HepG2 (cell line): Measurements from ENCODE around the gene SPATS2. TPM values are rescaled to one million over a fixed set of nuclear protein-coding genes. Genes with fewer than 3 reads are reported as not detected.

Source experiments
- ATAC-seq: fragments of 200-7000 bp; cut with Tn5 transposase; 3 replicates; pipeline ENCODE4 v1.9.1; 2020; ENCODE audit warnings: mild to moderate bottlenecking, moderate library complexity
- BruUV-seq: library from RNA; stranded (reverse); fragments of 400-500 nt; replicated peaks from 2 replicates; lab custom pipeline; 2021; lab: Mats Ljungman, UMichigan
- CTCF ChIA-PET: fragments of 300-600 bp; formaldehyde crosslinking; extraction: SDS; loops from one replicate; lab custom pipeline; 2021; ENCODE audit warnings: low total read pairs, inconsistent platforms, low intra/inter-chr PET ratio; lab: Yijun Ruan, JAX
- POLR2A ChIA-PET: fragments of 350-600 bp; sonication (Branson Sonifier 250); formaldehyde crosslinking; loops from one replicate; lab custom pipeline; 2020; ENCODE audit warnings: antibody characterized with exemption, inconsistent platforms; lab: Yijun Ruan, JAX
- DNase-seq: peaks from one replicate; pipeline ENCODE4 v3.0.0-alpha.2; 2015; ENCODE audit warnings: low spot score
- FAIRE-seq: peaks from 3 replicates; lab custom pipeline; 2011; peaks lifted over from hg19 to GRCh38; lab: Jason Lieb, UNC
- H2AFZ ChIP-seq: one replicate; pipeline ENCODE4 v1.6.1; 2011; ENCODE audit warnings: low read length, inconsistent platforms
- H3K27ac ChIP-seq: fragments of 300-600 bp; 3 replicates; pipeline ENCODE4 v1.8.0; 2011; ENCODE audit warnings: mixed run types, mild to moderate bottlenecking, mixed read lengths, low read length, inconsistent platforms; ENCODE audit not compliant: insufficient read depth; ENCODE audit errors: extremely low read length
- H3K27me3 ChIP-seq, 2 experiments: fragments of 200-600 bp in 1 of 2; 2 replicates in 1 of 2; 3 replicates in 1 of 2; pipeline versions ENCODE4 v1.6.0 to v1.8.0; 2011; ENCODE audit warnings: low read length in 2 of 2, mild to moderate bottlenecking in 2 of 2, moderate library complexity in 2 of 2, inconsistent platforms in 1 of 2; ENCODE audit not compliant: insufficient read depth in 2 of 2, control insufficient read depth in 1 of 2
- H3K36me3 ChIP-seq, 2 experiments: fragments of 200-600 bp in 1 of 2; replicated peaks in 1 of 2; 2 replicates in 1 of 2; 3 replicates in 1 of 2; pipeline versions ENCODE4 v1.5.1 to v1.8.0; 2011; ENCODE audit warnings: low read length in 2 of 2, inconsistent platforms in 1 of 2; ENCODE audit not compliant: insufficient read depth in 2 of 2, control insufficient read depth in 1 of 2
- H3K4me1 ChIP-seq: 2 replicates; pipeline ENCODE4 v1.5.1; 2012; ENCODE audit warnings: low read length, inconsistent platforms; ENCODE audit not compliant: insufficient read depth
- H3K4me2 ChIP-seq: 2 replicates; pipeline ENCODE4 v1.6.0; 2011; ENCODE audit warnings: low read depth, low read length, inconsistent platforms
- H3K4me3 ChIP-seq, 3 experiments: fragments of 200-600 bp in 1 of 3; sonication (generic), shearing (Covaris generic) in 1 of 3; replicated peaks in 1 of 3; 2 replicates each; pipeline ENCODE4 v1.5.1; 2011 to 2016; ENCODE audit warnings: low read length in 3 of 3, inconsistent platforms in 2 of 3, low read depth in 2 of 3, mild to moderate bottlenecking in 2 of 3, control low read depth in 1 of 3, mixed read lengths in 1 of 3; ENCODE audit not compliant: insufficient read depth in 1 of 3
- H3K79me2 ChIP-seq: one replicate; pipeline ENCODE4 v1.6.1; 2011; ENCODE audit warnings: low read length, inconsistent platforms; ENCODE audit not compliant: insufficient read depth
- H3K9ac ChIP-seq: 2 replicates; pipeline ENCODE4 v1.6.0; 2011; ENCODE audit warnings: mild to moderate bottlenecking, low read depth, low read length, inconsistent platforms; ENCODE audit not compliant: insufficient read depth
- H3K9me3 ChIP-seq: 2 replicates; pipeline ENCODE4 v1.5.1; 2012; ENCODE audit warnings: mild to moderate bottlenecking, low read length
- H4K20me1 ChIP-seq: 2 replicates; pipeline ENCODE4 v1.6.0; 2011; ENCODE audit warnings: inconsistent platforms, mild to moderate bottlenecking, low read length, moderate library complexity; ENCODE audit not compliant: insufficient read depth
- DNMT1 ChIP-seq: sonication (generic); formaldehyde crosslinking; IDR thresholded peaks from 2 replicates; pipeline ENCODE4 v1.5.1; 2020; ENCODE audit warnings: mild to moderate bottlenecking, missing genetic modification reagents
- HES4 ChIP-seq: sonication (generic); formaldehyde crosslinking; IDR thresholded peaks from 2 replicates; pipeline ENCODE4 v1.9.0; 2021; ENCODE audit warnings: mild to moderate bottlenecking, missing genetic modification reagents, borderline replicate concordance
- KLF15 ChIP-seq: sonication (generic); formaldehyde crosslinking; IDR thresholded peaks from 2 replicates; pipeline ENCODE4 v1.8.1; 2023; ENCODE audit warnings: borderline replicate concordance, mild to moderate bottlenecking, inconsistent platforms, missing genetic modification reagents, mixed read lengths
- MIXL1 ChIP-seq: IDR thresholded peaks from 2 replicates; pipeline ENCODE4 v1.6.1; 2016
- NBN ChIP-seq: fragments of 450-650 bp; conservative IDR thresholded peaks from 2 replicates; pipeline ENCODE4 v1.6.1; 2017
- NFKB2 ChIP-seq: sonication (generic); formaldehyde crosslinking; IDR thresholded peaks from 2 replicates; pipeline ENCODE4 v1.4.0; 2020; ENCODE audit warnings: missing genetic modification reagents, borderline replicate concordance
- PCBP1 ChIP-seq: fragments of 200-400 bp; formaldehyde crosslinking; IDR thresholded peaks from 2 replicates; pipeline ENCODE4 v1.6.1; 2017; ENCODE audit warnings: mild to moderate bottlenecking, low read depth, low read length, borderline replicate concordance
- SAFB2 ChIP-seq: sonication (generic); formaldehyde crosslinking; IDR thresholded peaks from 2 replicates; pipeline ENCODE4 v1.5.1; 2020; ENCODE audit warnings: missing genetic modification reagents, low read depth, mild to moderate bottlenecking, borderline replicate concordance
- SMAD3 ChIP-seq: sonication (generic); formaldehyde crosslinking; IDR thresholded peaks from 2 replicates; pipeline ENCODE4 v1.4.0; 2020; ENCODE audit warnings: missing genetic modification reagents
- SSRP1 ChIP-seq: IDR thresholded peaks from 2 replicates; pipeline ENCODE4 v1.6.1; 2016; ENCODE audit warnings: control low read depth
- U2AF1 ChIP-seq: fragments of 200-400 bp; formaldehyde crosslinking; optimal IDR thresholded peaks from 2 replicates; pipeline ENCODE3; 2017; ENCODE audit warnings: mild to moderate bottlenecking, low read depth, low read length
- ZNF343 ChIP-seq: sonication (generic); formaldehyde crosslinking; IDR thresholded peaks from 2 replicates; pipeline ENCODE4 v1.4.0; 2020; ENCODE audit warnings: mild to moderate bottlenecking, missing genetic modification reagents
- ZNF720 ChIP-seq: sonication (generic); formaldehyde crosslinking; IDR thresholded peaks from 2 replicates; pipeline ENCODE4 v1.4.0; 2020; ENCODE audit warnings: missing genetic modification reagents
- ZNF891 ChIP-seq: sonication (generic); formaldehyde crosslinking; IDR thresholded peaks from 2 replicates; pipeline ENCODE4 v1.5.0; 2020; ENCODE audit warnings: mild to moderate bottlenecking, missing genetic modification reagents
- ZSCAN25 ChIP-seq: sonication (generic); formaldehyde crosslinking; IDR thresholded peaks from 2 replicates; pipeline ENCODE4 v1.8.0; 2022; ENCODE audit warnings: mild to moderate bottlenecking, missing genetic modification reagents
- WGBS: methylation state at CpG from one replicate; pipeline ENCODE4 v1.1.6; 2017; ENCODE audit warnings: low lambda C conversion rate; 5-methylcytosine and 5-hydroxymethylcytosine counted together
- in situ Hi-C: cut with HindIII; loops from 2 replicates; pipeline ENCODE4 v1.10.0; 2017; ENCODE audit warnings: low pct_unique_long_range_greater_than_20kb; ENCODE audit not compliant: extremely low pct_ligation_motif_present
- intact Hi-C: fragments of 100-400 bp; cut with micrococcal nuclease; formaldehyde crosslinking; loops from one replicate; pipeline ENCODE4 v1.10.0; 2022; ENCODE audit not compliant: unreplicated experiment
- polyA plus RNA-seq, 8 experiments: library from polyadenylated mRNA; depleted of rRNA in 3 of 8; stranded (reverse) in 7 of 8; unstranded in 1 of 8; fragments of >200 nt; fragmentation: Illumina TruSeq in 4 of 8; extraction: Trizol in 4 of 8; gene quantifications; 2 replicates each; pipeline versions ENCODE4 v1.2.1 to v1.2.3, GENCODE V29; 2011 to 2016; ENCODE audit warnings: low read depth in 4 of 8, missing spikeins in 1 of 8, mixed read lengths in 1 of 8; ENCODE audit not compliant: insufficient read depth in 1 of 8
- total RNA-seq, 5 experiments: library from RNA; depleted of rRNA; stranded (reverse); fragments of >200 nt; fragmentation: Illumina TruSeq; extraction: Trizol; gene quantifications; 2 replicates each; pipeline ENCODE4 v1.2.3, GENCODE V29; 2016; ENCODE audit warnings: low read depth in 1 of 5
- TF ChIP-seq, protein P1 (sequence below): IDR thresholded peaks from 2 replicates; pipeline ENCODE4 v1.6.1; 2016; ENCODE audit warnings: low read depth, control low read depth
- TF ChIP-seq, protein P2 (sequence below): sonication (generic); formaldehyde crosslinking; IDR thresholded peaks from 2 replicates; pipeline ENCODE4 v1.8.1; 2022; ENCODE audit warnings: low read depth, mild to moderate bottlenecking, missing genetic modification reagents

Gene SPATS2
- total and polyA plus RNA-seq, 2 of the 13 experiments (the other 11 are each of a cell fraction or from before 2014, with no cell fraction given) = 19.3 to 28.1 TPM

DNA sequence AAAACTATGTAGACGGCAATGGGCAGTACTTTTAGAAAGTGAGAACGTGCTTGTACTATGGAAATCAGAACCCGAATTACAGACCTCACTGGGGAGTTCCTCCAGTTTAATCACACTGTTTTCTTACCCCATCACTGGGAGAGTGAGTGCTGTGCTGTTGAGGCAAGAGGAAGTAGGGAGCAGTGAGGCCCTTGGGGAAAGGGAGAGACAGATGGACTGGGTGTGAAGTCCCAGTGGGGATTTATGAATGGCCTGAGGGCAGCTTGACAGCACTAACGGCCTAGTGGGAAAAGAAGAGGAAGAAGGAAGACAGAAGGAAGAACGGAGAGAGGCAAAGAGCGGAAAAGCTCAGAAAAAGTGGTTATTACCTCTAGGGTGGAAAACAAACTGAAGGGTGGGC is 195.0 kb downstream of the SPATS2 start:
- ATAC-seq = no peak
- no TSS peak for BruUV-seq
- peaks cover 11% of the 10 kb centered on the region for H3K79me2 ChIP-seq
- no peak overlapping the region for H3K27ac ChIP-seq
- WGBS = 88% methylated on average over 6 of the region's 6 CpGs
- H3K4me1 ChIP-seq = peaks cover 10% of the 10 kb centered on the region
- no peak for DNase-seq
- no peaks in the 10 kb centered on the region for H3K9me3 ChIP-seq
- H2AFZ ChIP-seq = no peak overlapping the region
- in situ Hi-C loops (no loop called here), intact Hi-C loops (no loop called here)
- H3K4me3 ChIP-seq = no peak overlapping the region
- ChIA-PET POLR2A (interaction anchor here (1.5 kb wide), 1 partner anchor 12 kb away, joined by 3 read pairs; no protein-coding TSS in a partner anchor), CTCF (no interaction called here)
- no peaks in the 10 kb centered on the region for H4K20me1 ChIP-seq
- TF ChIP-seq ZNF343 (CRISPR knock-in tag) = no peak
- TF ChIP-seq SMAD3 (CRISPR knock-in tag) = no peak
- TF ChIP-seq, protein P1, sequence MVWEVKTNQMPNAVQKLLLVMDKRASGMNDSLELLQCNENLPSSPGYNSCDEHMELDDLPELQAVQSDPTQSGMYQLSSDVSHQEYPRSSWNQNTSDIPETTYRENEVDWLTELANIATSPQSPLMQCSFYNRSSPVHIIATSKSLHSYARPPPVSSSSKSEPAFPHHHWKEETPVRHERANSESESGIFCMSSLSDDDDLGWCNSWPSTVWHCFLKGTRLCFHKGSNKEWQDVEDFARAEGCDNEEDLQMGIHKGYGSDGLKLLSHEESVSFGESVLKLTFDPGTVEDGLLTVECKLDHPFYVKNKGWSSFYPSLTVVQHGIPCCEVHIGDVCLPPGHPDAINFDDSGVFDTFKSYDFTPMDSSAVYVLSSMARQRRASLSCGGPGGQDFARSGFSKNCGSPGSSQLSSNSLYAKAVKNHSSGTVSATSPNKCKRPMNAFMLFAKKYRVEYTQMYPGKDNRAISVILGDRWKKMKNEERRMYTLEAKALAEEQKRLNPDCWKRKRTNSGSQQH (CRISPR knock-in tag) = no peak
- no peak for TF ChIP-seq NFKB2 (CRISPR knock-in tag)
- TF ChIP-seq SSRP1 (CRISPR knock-in tag) = no peak
- no peak for TF ChIP-seq SAFB2 (CRISPR knock-in tag)
- no peak for TF ChIP-seq NBN
- TF ChIP-seq, protein P2, sequence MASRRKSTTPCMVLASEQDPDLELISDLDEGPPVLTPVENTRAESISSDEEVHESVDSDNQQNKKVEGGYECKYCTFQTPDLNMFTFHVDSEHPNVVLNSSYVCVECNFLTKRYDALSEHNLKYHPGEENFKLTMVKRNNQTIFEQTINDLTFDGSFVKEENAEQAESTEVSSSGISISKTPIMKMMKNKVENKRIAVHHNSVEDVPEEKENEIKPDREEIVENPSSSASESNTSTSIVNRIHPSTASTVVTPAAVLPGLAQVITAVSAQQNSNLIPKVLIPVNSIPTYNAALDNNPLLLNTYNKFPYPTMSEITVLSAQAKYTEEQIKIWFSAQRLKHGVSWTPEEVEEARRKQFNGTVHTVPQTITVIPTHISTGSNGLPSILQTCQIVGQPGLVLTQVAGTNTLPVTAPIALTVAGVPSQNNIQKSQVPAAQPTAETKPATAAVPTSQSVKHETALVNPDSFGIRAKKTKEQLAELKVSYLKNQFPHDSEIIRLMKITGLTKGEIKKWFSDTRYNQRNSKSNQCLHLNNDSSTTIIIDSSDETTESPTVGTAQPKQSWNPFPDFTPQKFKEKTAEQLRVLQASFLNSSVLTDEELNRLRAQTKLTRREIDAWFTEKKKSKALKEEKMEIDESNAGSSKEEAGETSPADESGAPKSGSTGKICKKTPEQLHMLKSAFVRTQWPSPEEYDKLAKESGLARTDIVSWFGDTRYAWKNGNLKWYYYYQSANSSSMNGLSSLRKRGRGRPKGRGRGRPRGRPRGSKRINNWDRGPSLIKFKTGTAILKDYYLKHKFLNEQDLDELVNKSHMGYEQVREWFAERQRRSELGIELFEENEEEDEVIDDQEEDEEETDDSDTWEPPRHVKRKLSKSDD = no peak
- no peak for TF ChIP-seq MIXL1 (CRISPR knock-in tag)
- no peak for TF ChIP-seq DNMT1
- TF ChIP-seq ZNF891 (CRISPR knock-in tag) = no peak
- no peak for TF ChIP-seq HES4 (CRISPR knock-in tag)
- no peak for TF ChIP-seq U2AF1
- no peak for TF ChIP-seq ZSCAN25 (CRISPR knock-in tag)
- no peak for TF ChIP-seq PCBP1
- TF ChIP-seq ZNF720 (CRISPR knock-in tag) = no peak
- TF ChIP-seq KLF15 (CRISPR knock-in tag) = no peak
- H3K36me3 ChIP-seq = peaks cover 33 to 77% of the 10 kb centered on the region in 2 experiments
- H3K9ac ChIP-seq = no peak overlapping the region
- no peaks in the 10 kb centered on the region; a peak in 1 of 5 replicates for H3K27me3 ChIP-seq
- FAIRE-seq = no peak
- no peak overlapping the region for H3K4me2 ChIP-seq
